BLaER1 treated with 17β-estradiol and CSF1 and Interleukin-3, amounts not matched to agents 10 nM and 100 nM (cell line): ENCODE results near the gene TERB1.
A peak's percentile ranks its signal among the peaks of the same experiment; 100 is the strongest.

ENCODE experiments used
- H3K27ac ChIP-seq, 11 experiments: shearing (Covaris generic); formaldehyde crosslinking; 2 replicates each; pipeline ENCODE4 v1.8.1; 2022
- H3K27me3 ChIP-seq, 11 experiments: shearing (Covaris generic); formaldehyde crosslinking; 2 replicates each; pipeline ENCODE4 v1.8.1; 2022
- H3K36me3 ChIP-seq, 11 experiments: shearing (Covaris generic); formaldehyde crosslinking; 2 replicates each; pipeline ENCODE4 v1.8.1; 2022
- H3K4me1 ChIP-seq, 10 experiments: shearing (Covaris generic); formaldehyde crosslinking; 2 replicates each; pipeline ENCODE4 v1.8.1; 2022
- H3K4me2 ChIP-seq, 11 experiments: shearing (Covaris generic); formaldehyde crosslinking; 2 replicates each; pipeline ENCODE4 v1.8.1; 2022
- H3K4me3 ChIP-seq, 10 experiments: shearing (Covaris generic); formaldehyde crosslinking; 2 replicates each; pipeline ENCODE4 v1.8.1; 2022
- H3K9ac ChIP-seq, 11 experiments: shearing (Covaris generic); formaldehyde crosslinking; 2 replicates each; pipeline ENCODE4 v1.8.1; 2022
- H3K9me3 ChIP-seq, 11 experiments: shearing (Covaris generic); formaldehyde crosslinking; replicated peaks in 1 of 11; 2 replicates each; pipeline ENCODE4 v1.8.1; 2022
- H4K20me1 ChIP-seq, 11 experiments: shearing (Covaris generic); formaldehyde crosslinking; 2 replicates each; pipeline ENCODE4 v1.8.1; 2022
- Cebpa-rat ChIP-seq, 11 experiments: shearing (Covaris generic); IDR thresholded peaks; 2 replicates each; pipeline ENCODE4 v1.8.1; 2022

The TERB1 gene

DNA sequence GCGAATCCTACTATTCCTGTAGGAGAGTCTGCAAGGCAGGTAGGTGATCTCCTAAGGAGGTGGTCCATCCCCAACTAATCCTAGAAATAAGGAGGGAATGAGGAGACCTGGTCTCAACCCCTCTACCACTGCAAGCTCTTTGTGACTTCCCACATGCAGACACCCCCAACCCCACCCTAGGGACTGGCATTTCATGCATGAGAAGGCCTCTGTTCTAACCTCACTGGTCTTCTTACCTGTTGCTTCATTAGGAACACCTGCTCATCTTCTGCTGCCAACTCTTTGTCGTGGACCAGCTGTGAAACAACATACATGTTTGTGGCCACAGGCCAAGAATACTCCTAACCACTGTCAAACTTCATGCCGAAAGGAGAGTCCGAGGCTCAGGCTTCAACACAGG is 72.6 kb downstream of the TERB1 start:
- no peaks in the 10 kb centered on the region for H3K9me3 ChIP-seq
- no peaks in the 10 kb centered on the region for H3K27me3 ChIP-seq
- no peak overlapping the region for H3K4me3 ChIP-seq
- H3K4me1 ChIP-seq = peaks cover 0 to 10% (median 8%) of the 10 kb centered on the region in 10 experiments; a peak in 14 of 20 replicates
- TF ChIP-seq Cebpa-rat (IDR thresholded peaks at IDR 0.05) = no peak
- 0 out of 22 replicates have a peak overlapping the region, but pooled peaks of 1 of the 11 experiments have one; percentile 2 for H3K4me2 ChIP-seq
- H4K20me1 ChIP-seq = peaks cover 3 to 56% (median 36%) of the 10 kb centered on the region in 11 experiments; a peak in 17 of 22 replicates
- H3K27ac ChIP-seq = no peak overlapping the region
- H3K9ac ChIP-seq = 0 out of 22 replicates have a peak overlapping the region, but pooled peaks of 1 of the 11 experiments have one; percentile 9
- peaks cover 89 to 99% (median 95%) of the 10 kb centered on the region in 11 experiments for H3K36me3 ChIP-seq

DNA sequence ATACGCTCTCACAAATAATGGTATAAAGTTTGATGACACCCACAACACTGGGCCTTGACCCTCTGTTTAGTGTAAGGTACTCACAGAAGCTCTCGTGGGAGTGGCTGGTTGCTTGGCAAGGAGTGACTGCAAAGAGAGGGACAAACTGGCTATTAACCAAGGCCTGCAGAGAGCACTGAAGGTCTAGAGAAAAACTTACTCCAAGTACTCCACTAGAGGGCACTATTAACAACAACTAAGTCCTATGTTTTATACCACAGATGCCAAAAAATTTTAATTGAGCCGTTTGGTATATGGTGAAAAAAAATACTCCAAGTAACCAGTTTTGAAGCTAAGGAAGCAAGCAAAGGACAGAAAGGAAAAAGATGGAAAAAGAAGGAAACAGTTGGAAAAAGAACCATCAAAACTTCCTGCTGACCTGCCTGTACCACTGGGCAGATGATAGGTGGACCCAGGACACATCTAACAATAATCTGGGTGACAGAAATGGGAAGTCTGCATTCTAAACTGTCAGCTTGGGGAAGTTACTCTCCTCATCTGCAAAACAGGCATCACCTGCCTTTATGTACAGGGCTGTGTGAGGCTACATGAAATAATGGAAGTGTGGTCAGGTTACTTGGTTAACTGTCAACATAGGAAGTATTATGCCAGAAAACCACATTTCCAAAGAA is 73.1 kb downstream of the TERB1 start:
- Histone ChIP-seq H3K4me3 (no peak overlapping the region), H3K36me3 (peaks cover 89 to 99% (median 95%) of the 10 kb centered on the region in 11 experiments), H4K20me1 (peaks cover 3 to 50% (median 36%) of the 10 kb centered on the region in 11 experiments; a peak in 17 of 22 replicates), H3K9ac (0 out of 22 replicates have a peak overlapping the region, but pooled peaks of 1 of the 11 experiments have one; percentile 9), H3K27me3 (no peaks in the 10 kb centered on the region), H3K27ac (no peak overlapping the region), H3K9me3 (no peaks in the 10 kb centered on the region), H3K4me2 (no peak overlapping the region), H3K4me1 (peaks cover 0 to 10% (median 8%) of the 10 kb centered on the region in 10 experiments; a peak in 14 of 20 replicates)
- TF ChIP-seq Cebpa-rat (IDR thresholded peaks at IDR 0.05) = no peak

DNA sequence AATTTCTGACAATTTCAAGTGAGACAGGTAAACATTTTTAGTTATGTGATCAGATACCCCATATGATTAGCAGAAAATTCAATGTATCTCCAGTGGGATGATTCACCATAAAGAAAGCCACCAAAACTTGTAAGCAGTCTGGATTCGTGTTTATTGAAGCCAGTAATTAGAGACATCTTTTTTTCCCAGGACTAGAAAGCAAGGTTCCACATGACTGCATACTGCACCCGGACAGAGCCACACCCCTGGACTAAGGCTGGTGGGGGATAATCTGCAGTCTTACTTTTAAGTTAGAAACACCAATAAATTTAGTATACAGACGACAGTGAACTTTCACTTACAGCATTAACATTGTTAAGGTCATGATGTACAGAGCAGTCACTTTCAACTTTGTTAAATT is 80.6 kb downstream of the TERB1 start:
- peaks cover 70 to 85% (median 80%) of the 10 kb centered on the region in 11 experiments for H3K36me3 ChIP-seq

GRCh38 chr16:66719246-66719645 is 82.1 kb downstream of the TERB1 start:
- Histone ChIP-seq H3K4me2 (no peak overlapping the region), H3K27me3 (no peaks in the 10 kb centered on the region), H3K4me1 (peaks cover 0 to 10% (median 4%) of the 10 kb centered on the region in 10 experiments; a peak in 9 of 20 replicates), H3K9ac (no peak overlapping the region), H3K4me3 (no peak overlapping the region), H3K9me3 (no peaks in the 10 kb centered on the region), H4K20me1 (peaks cover 0 to 14% (median 0%) of the 10 kb centered on the region in 11 experiments; a peak in 1 of 22 replicates), H3K36me3 (peaks cover 55 to 70% (median 65%) of the 10 kb centered on the region in 11 experiments), H3K27ac (no peak overlapping the region)
- no peak for TF ChIP-seq Cebpa-rat (IDR thresholded peaks at IDR 0.05)

More for the DNA sequence above, 80.6 kb downstream of the TERB1 start:
- Histone ChIP-seq H3K27me3 (no peaks in the 10 kb centered on the region), H3K4me3 (no peak overlapping the region), H3K9me3 (no peaks in the 10 kb centered on the region), H3K9ac (no peak overlapping the region), H3K27ac (no peak overlapping the region), H3K4me2 (no peak overlapping the region), H4K20me1 (peaks cover 0 to 14% (median 0%) of the 10 kb centered on the region in 11 experiments; a peak in 1 of 22 replicates), H3K4me1 (no peaks in the 10 kb centered on the region)
- no peak for TF ChIP-seq Cebpa-rat (IDR thresholded peaks at IDR 0.05)

- H3K27ac ChIP-seq = no peak overlapping the region
- TF ChIP-seq Cebpa-rat (IDR thresholded peaks at IDR 0.05) = no peak
- peaks cover 0 to 2% (median 0%) of the 10 kb centered on the region in 11 experiments; a peak in 1 of 22 replicates for H4K20me1 ChIP-seq
- peaks cover 0 to under 1% (median 0%) of the 10 kb centered on the region in 11 experiments; a peak in 1 of 22 replicates for H3K9me3 ChIP-seq
- peaks cover 40 to 55% (median 50%) of the 10 kb centered on the region in 11 experiments for H3K36me3 ChIP-seq
- no peaks in the 10 kb centered on the region for H3K27me3 ChIP-seq
- H3K4me1 ChIP-seq = peaks cover 0 to 25% (median 18%) of the 10 kb centered on the region in 10 experiments; a peak in 13 of 20 replicates
- H3K9ac ChIP-seq = no peak overlapping the region
- no peak overlapping the region for H3K4me2 ChIP-seq
- H3K4me3 ChIP-seq = no peak overlapping the region
These were observed 83.6 kb downstream of the TERB1 start for GRCh38 chr16:66717776-66718175.

- H3K27me3 ChIP-seq = no peaks in the 10 kb centered on the region
- no peak overlapping the region for H3K27ac ChIP-seq
- TF ChIP-seq Cebpa-rat (IDR thresholded peaks at IDR 0.05) = no peak
- H3K9ac ChIP-seq = no peak overlapping the region
- peaks cover under 1 to 6% (median 4%) of the 10 kb centered on the region in 11 experiments; a peak in 16 of 22 replicates for H3K9me3 ChIP-seq
- no peaks in the 10 kb centered on the region for H4K20me1 ChIP-seq
- H3K4me1 ChIP-seq = peaks cover 0 to 27% (median 19%) of the 10 kb centered on the region in 10 experiments; a peak in 13 of 20 replicates
- no peak overlapping the region for H3K4me2 ChIP-seq
- H3K36me3 ChIP-seq = peaks cover 34 to 49% (median 45%) of the 10 kb centered on the region in 11 experiments
- H3K4me3 ChIP-seq = no peak overlapping the region
These were observed 84.2 kb downstream of the TERB1 start for GRCh38 chr16:66717112-66717675.

DNA sequence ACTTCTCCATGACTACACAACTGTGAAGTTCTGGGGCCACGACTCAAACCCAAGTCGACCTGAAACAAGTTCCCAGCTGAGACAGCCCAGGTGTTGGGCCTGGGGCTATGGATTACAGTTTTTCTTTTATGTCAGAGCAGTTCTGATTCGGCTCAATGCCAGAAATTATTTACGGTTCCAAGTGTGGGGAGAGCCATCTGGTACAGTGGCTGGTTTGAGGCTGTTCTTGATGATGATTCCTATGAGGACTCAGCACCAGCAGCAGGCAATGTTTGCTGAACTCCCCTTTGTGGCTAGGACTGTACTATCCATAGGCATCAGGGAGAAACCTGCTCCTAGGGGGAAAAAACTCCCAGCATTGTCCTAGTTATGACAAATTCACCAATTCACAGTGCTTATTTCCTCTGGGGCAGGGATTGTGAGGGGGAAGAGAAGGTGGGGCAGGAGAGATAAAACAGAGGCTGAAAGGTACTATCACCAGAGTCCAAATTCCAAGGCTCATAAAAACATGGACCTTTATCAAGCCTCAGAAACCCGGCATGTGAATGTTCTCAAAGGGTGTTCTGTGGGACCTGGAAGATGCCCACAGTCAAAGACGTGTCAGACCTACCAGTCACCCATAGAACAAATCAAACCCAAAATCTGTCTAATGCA is 86.6 kb downstream of the TERB1 start:
- peaks cover 0 to 27% (median 19%) of the 10 kb centered on the region in 10 experiments; a peak in 13 of 20 replicates for H3K4me1 ChIP-seq
- no peaks in the 10 kb centered on the region for H3K27me3 ChIP-seq
- no peak for TF ChIP-seq Cebpa-rat (IDR thresholded peaks at IDR 0.05)
- H3K4me3 ChIP-seq = no peak overlapping the region
- no peaks in the 10 kb centered on the region for H4K20me1 ChIP-seq
- H3K4me2 ChIP-seq = peak overlapping the region in 1 of 11 experiments; percentile 66; a peak in 3 of 22 replicates
- peaks cover 15 to 28% (median 22%) of the 10 kb centered on the region in 11 experiments; a peak in 20 of 22 replicates for H3K36me3 ChIP-seq
- H3K9me3 ChIP-seq = peaks cover 8 to 18% (median 14%) of the 10 kb centered on the region in 11 experiments
- H3K9ac ChIP-seq = peak overlapping the region in 1 of 11 experiments; percentile 2; a peak in 1 of 22 replicates
- peak overlapping the region in 2 of 11 experiments; percentile 7 to 56; a peak in 2 of 22 replicates for H3K27ac ChIP-seq

GRCh38 chr16:66714062-66714461 is 87.3 kb downstream of the TERB1 start:
- Histone ChIP-seq H3K4me1 (peaks cover 0 to 27% (median 19%) of the 10 kb centered on the region in 10 experiments; a peak in 13 of 20 replicates), H3K4me2 (peak overlapping the region in 5 of 11 experiments; percentile 44 to 67 (median 53); a peak in 7 of 22 replicates), H3K4me3 (no peak overlapping the region), H3K27ac (peak overlapping the region in 2 of 11 experiments; percentile 7 to 56; a peak in 4 of 22 replicates), H3K9ac (peak overlapping the region in 1 of 11 experiments; percentile 2; a peak in 1 of 22 replicates), H3K27me3 (no peaks in the 10 kb centered on the region), H3K36me3 (peaks cover 10 to 21% (median 15%) of the 10 kb centered on the region in 11 experiments; a peak in 19 of 22 replicates), H4K20me1 (no peaks in the 10 kb centered on the region), H3K9me3 (peaks cover 8 to 18% (median 14%) of the 10 kb centered on the region in 11 experiments)
- TF ChIP-seq Cebpa-rat (IDR thresholded peaks at IDR 0.05) = no peak
